Cerebellar nuclear complex (tissue), 1 donor: Measurements from ENCODE around the gene AP4S1.
"Not testable (repeated sequence)": the region's sequence is repeated elsewhere in the genome, so short reads cannot be mapped to it uniquely, and the experiment has no call there.

ENCODE experiments used
- DNase-seq, 2 experiments: peaks; one replicate each; lab custom pipeline; 2025; lab: John Stamatoyannopoulos, UW

The AP4S1 gene

DNA sequence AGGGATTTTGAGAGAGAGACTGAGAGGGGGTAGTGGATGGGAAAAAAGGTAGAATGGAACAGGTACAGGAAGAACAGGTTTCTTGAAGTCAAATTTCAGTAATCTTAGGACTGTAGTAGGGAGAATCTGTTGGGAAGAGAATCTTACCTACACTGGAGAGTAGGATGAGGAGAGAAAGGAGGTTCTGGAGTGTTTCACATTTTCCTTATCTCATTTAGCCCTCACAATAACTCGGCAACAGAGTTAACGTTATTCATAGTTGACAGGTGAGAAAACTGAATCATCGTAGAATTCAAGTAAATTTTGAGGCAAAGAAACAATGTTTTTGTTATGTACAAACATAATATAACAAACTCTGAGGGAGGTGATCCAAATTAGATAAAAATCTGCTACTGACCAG lies 17.9 kb downstream of the AP4S1 start:
- DNase-seq, result no peak

DNA sequence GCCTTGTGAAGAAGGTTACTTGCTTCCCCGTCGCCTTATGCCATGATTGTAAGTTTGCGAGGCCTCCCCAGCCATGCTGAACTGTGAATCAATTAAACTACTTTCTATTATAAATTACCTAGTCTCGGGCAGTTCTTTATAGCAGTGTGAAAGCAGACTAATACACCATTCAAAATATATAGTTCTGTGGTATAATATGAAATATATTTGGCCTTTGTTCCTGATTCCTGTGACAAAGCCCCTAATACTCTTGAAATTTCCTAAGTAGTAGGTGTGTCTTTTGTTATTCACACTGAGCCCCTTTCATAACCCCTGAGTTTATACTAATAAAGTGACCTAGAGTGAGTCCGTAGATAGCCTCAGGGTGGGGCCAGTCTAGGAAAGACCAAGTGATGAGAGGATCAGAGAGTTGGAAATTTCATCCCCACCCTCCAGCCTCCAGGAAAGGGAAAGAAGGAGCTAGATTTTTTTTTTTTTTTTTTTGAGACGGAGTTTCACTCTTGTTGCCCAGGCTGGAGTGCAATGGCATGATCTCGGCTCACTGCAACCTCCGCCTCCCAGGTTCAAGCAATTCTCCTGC lies 20.1 kb downstream of the AP4S1 start:
- no peak for DNase-seq

DNA sequence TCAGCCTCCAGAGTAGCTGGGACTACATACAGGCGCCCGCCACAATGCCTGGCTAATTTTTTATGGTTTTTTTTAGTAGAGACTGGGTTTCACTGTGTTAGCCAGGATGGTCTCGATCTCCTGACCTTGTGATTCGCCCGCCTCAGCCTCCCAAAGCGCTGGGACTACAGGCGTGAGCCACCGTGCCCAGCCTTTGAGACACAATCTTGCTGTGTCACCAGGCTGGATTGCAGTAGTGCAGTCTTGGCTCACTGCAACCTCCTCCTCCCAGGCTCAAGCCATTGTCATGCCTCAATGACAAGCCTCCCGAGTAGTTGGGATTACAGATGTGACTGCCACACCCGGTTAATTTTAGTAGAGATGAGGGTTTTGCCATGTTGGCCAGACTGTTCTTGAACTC lies 22.1 kb downstream of the AP4S1 start:
- no peak for DNase-seq

DNA sequence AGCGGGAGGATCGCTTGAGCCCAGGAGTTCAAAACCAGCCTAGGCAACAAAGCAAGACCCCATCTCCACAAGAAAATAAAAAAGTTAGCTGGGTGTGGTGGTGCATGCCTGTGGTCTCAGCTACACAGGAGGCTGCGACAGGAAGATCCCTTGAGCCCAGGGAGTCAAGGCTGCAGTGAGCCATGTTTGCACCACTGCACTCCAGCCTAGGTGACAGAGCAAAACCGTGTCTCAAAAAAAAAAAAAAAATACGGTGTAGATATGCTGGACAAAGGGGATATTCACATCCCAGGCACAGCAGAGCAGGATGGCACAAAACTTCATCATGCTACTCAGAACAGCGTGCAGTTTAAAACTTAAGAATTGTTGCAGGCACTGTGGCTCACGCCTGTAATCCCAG lies 25.6 kb downstream of the AP4S1 start:
- DNase-seq, result no peak

DNA sequence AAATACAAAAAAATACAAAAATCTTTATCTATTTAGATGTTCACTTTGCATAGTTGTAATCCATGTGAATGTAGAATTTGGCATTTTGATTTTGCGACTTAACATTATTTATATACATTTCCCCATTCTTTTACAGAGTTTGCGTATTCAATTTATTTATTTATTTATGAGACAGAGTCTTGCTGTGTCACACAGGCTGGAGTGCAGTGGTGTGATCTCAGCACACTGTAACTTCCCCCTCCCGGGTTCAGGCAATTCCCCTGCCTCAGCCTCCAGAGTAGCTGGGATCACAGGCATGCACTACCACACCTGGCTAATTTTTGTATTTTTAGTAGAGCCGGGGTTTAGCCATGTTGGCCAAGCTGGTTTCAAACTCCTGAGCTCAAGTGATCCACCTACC lies 26.1 kb downstream of the AP4S1 start:
- no peak for DNase-seq

DNA sequence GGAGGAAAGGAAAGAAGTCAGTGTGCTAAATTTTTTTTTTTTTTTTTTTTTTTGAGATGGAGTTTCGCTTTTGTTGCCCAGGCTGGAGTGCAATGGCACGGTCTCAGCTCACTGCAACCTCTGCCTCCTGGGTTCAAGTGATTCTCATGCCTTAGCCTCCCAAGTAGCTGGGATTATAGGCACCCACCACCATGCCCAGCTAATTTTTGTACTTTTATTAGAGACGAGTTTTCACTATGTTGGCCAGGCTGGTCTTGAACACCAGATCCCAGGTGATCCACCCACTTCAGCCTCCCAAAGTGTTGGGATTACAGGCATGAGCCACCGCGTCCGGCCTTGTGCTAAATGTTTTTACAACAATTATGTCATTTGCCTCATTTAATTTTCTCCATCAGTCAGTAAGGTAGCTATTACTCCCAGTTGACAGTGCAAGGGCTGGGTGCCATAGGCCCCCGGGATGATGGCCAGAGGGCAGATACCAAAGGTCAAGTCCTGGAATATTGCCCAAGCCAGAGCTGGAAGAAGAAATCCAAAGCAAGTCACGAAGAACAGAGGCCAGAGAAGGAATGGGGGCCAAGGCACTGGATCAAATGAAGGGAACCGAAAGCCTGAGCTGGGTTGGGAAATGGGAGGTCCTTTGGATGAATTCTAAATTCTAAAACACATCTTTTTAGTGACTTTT lies 27.6 kb downstream of the AP4S1 start:
- not testable (repeated sequence) for DNase-seq

DNA sequence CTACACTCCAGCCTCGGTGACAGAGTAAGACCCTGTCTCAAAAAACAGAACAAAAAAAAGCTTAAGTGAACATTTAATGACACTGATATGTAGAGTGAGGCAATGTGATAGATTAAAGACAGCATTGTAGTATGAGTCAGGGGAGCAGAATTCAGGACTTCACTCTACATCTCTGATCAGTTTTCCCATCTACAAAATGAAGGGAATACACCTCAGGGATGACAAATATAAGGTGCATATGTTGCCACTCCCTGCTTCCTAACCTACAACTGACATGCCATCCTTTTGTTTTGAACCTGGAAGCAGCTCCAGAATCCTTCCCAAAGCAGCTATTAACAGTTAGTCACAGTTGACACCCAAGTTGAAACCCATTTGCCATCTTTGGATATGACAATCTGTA lies 31.6 kb downstream of the AP4S1 start:
- DNase-seq, result no peak

DNA sequence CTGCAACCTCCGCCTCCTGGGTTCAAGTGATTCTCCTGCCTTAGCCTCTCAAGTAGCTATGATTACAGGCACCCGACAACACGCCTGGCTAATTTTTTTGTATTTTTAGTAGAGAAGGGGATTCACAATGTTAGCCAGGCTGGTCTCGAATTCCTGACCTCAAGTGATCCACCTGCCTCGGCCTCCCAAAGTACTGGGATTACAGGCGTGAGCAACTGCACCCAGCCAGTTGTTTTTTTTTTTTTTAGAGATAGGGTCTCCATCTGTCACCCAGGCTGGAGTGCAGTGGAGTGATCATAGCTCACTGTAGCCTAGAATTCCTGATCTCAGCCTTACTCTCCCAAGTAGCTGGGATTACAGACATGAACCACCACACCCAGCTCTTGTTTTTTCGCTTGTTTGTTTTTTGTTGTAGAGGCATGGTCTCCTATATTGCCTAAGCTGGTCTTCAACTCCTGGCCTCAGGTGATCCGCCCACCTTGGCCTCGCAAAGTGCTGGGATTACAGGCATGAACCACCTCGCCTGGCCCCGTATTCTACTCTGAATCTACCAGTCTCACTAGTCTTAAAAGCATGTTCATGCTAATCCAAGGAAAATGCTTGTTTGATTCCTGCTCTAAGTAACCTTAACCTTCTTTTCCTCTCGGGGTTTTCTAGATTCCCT lies 32.4 kb downstream of the AP4S1 start:
- DNase-seq, result no peak

DNA sequence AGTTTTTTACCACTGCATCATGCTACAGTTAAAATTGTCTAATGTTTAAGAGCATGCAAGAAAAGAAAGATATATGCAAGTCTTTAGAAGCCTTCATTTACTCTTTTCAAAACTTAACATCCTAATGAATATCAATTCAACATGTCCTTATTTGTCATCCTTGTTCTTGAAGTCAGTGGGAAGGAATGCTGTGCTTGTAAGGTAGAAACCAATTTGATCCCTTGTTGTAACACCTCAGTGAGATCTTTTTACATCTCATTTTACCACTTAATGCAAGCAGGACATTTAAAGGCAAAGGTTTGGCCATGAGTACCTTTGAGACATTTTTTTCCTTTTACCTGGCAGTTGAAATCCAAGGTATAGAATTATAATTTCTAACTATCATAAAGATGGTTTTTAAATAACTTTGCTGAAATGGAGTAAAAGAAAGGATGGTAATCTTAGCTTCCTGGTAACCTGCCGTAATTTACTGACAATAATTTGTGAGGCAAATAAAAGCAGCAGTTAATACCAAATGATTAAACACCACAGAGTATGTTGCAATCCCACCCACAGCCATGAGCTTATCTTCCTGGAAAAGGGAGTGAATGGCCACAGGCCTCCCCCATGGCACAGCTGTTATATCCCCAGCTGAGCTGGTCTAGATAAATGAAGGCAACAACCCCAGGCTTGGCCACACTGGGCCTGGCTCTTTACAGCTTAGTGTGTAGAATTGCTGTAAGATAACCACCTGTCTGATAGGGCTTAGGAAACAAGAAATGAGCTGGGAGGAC lies 33.9 kb downstream of the AP4S1 start:
- DNase-seq, result no peak

DNA sequence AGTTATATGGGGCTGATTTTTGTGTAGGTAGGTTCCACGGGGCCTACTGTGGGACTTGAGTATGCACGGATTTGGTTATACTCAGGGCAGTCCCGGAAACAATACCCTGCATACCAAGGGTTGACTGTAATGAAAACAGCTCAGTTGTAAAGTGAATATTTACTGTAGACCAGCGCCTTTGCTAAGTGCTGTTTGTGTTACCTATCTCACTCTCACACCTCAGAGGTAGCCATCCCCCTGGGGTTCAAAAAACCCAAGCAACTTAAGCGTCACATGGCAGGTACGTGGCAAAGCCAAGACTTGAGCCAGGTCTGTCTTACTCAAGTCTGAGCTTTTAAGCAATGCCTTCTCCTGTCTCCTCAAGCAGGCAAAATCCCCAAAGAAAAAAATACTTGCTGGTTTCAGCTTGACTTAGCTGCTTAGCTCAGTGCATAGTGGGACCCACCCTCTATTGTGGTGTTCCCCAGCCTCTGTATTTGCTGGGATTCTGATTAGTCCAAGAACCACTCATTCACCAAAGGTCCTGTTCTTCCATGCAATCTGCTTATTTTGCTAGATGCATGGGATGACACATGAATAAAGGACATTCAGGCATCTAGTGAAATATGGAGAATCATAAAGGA lies 34.9 kb downstream of the AP4S1 start:
- DNase-seq, result no peak

DNA sequence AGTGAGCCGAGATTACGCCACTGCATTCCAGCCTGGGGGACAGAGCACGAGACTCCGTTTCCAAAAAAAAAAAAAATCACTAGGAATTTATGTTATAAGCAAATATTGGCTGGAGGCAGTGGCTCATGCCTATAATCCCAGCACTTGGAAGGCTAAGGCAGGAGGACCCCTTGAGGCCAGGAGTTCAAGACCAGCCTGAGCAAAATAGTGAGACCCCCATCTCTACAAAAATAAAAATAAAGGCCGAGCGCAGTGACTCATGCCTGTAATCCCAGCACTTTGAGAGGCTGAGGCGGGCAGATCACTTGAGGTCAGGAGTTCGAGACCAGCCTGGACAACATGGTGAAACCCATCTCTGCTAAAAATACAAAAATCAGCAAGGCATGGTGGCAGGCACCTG lies 37.5 kb downstream of the AP4S1 start:
- DNase-seq, result not testable (repeated sequence)

DNA sequence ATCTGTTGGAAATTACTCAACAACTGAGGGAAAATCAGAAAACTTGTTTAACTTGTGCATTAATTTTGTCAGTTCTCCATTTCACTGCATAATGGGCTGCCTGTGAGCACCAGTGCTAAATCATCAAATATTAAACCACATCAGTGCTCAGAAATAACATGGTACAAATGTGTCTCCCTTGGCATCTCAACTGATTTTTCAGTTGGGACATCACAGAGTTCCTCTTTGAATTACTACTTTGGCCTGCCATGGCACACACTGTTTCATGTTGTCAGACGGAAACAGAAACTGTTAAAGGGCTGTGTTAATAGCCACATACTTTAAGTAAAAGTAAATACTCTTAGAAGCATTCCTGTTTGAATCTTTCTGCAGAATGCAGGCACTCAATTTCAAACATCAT lies 42.8 kb downstream of the AP4S1 start:
- DNase-seq, result no peak

DNA sequence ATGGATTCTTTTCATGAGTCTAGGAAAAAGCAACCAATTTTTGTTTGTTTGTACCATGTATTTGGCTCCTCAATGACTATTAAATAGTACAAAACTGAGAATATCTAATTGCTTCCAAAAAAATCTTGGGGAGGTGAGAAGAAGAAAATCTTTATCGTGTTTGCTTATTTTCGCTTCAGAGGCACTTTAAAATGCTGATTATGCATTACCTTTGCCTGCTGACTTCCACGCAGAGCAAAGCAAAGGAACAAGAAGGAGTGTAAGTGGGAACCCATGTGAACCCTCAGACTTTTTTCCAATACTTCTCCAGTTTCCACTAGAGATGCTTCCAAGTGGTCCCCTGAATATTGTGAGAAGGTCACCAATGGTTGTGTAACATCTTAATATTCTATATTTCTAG lies 43.9 kb downstream of the AP4S1 start:
- no peak for DNase-seq

DNA sequence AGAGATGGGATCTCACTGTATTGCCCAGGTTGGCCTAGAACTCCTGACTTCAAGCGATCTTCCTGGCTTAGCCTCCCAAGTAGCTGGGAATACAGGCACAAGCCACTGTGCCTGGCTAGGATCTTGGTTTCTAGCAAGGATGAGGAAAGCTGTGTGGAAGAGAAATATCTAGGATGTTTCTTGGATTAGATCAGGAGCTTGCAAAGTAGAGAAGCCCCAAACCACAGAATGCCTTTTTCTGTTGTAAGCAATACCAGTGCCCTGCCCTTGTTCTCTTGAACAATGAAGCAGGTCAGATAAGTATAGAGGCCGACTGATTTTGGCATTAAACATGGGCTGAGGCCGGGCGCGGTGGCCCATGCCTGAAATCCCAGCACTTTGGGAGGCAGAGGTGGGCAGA lies 45.0 kb downstream of the AP4S1 start:
- no peak for DNase-seq

DNA sequence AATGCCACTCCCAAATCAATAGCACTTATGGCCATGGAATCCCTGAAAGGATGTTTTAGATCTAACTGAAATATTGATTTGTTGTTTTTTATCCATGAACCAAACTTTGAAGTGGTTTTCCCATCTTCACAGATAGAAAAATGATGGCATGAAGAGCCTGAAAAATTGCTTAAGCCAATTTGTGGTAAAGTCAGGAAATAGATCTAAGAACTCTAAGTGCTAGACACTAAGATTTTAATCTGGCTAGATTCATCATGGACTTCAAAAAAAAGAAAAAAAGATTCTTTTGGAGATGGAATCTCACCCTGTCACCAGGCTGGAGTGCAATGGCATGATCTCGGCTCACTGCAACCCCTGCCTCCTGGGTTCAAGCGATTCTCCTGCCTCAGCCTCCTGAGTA lies 45.7 kb downstream of the AP4S1 start:
- DNase-seq, result no peak

DNA sequence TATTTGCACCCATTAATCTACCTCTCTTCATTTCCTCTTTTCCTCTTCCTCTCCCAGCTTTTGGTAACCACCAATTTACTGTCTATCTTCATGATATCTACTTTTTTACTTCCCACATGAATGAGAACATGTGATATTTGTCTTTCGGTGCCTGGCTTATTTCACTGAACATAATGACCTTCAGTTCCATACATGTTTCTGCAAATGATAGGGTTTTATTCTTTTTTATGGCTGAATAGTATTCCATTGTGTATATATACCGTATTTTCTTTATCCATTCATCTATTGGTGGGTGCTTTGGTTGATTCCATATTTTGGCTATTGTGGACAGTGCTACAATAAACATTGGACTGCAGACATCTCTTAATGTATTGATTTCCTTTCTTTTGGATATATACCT lies 49.7 kb downstream of the AP4S1 start:
- no peak for DNase-seq

DNA sequence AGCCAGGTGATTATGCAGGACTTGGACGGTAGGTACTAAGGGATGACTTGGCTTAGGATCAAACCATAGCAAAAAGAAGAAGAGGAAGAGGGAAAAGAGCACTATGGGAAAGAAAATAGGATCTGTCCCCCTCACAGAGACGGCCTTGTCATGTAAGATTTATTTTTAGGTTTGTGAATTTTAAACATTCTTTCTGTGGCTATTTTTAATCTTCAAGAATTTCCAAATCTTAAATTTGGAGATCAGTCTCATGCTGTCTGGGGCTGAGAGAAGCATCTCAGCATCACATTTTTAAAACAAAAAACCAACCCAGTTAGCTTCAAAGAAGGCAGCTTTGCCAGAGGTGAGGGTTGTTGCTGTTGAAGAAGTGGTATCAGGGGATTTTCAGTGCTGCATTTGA lies 53.3 kb downstream of the AP4S1 start:
- no peak for DNase-seq

DNA sequence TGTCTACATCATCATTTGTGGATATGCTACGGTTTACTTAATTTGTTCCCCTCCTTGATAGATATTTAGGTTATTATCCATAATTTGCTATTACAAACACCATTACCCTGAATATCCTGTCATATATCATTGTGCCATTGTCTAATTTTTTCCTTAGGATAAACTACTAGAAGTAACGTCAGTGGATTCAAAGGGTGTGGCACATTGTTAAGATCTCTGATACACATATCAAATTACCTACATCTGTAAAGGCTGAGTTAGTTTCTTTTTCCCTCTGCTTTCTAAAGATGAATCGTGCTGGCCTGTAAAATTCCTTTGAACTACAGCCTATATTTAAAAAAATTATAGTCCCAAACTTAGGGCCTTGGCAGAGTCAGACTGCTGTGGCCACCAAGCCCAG lies 54.6 kb downstream of the AP4S1 start:
- no peak for DNase-seq

DNA sequence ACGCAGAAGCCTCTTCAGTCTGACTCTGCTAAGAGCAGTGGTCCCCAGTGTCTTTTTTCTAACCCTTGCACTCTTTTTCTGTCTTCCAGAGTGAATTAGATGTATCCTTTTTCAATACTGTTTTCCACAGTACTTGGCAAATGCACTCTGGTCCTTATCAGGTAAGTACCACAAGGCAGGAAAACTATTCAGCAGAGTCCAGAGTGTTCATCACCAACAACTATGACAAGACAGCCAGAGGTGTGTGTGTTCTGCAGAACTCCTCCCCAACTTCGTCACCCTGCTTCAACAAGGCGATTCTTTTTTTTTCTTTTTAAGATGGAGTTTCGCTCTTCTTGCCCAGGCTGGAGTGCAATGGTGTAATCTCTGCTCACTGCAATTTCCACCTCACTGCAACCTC lies 55.0 kb downstream of the AP4S1 start:
- no peak for DNase-seq

DNA sequence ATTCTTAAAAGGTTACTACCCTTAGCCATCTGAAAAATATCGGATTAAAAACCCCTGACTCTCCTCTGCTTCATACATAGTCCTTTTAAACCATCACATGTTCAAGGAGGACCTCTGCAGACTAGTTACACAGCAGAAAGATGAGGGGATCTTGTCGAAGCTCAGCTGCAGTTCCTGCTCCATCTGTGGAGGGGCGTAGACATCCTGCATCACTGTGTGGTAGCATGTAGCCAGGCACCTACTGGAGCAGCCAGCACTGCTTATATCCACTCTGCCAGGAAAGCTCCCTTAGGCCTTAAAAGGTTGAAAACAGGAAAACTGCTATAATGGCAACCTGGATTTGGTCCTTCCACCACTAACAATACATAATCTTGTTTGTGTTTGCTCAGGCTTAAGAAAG lies 58.3 kb downstream of the AP4S1 start:
- no peak for DNase-seq

DNA sequence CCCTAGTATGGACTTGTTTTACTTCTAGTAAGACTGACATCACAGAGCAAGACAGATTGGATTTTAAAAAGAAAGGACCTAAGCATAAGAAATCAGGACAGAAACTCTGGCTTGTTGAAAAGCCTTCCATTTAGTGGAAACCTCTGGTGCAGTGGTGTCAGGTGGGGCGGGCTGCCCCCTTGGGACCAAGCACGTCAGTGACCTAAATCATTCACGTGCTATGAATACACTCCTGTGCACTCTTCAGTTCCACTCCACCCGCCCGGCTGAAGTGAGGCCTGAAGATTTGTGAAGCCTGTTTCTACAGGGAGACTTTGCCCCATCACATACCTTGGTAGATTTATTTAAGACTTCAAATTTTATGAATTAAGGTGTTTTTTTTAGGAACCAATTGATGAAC lies 58.9 kb downstream of the AP4S1 start:
- no peak for DNase-seq

DNA sequence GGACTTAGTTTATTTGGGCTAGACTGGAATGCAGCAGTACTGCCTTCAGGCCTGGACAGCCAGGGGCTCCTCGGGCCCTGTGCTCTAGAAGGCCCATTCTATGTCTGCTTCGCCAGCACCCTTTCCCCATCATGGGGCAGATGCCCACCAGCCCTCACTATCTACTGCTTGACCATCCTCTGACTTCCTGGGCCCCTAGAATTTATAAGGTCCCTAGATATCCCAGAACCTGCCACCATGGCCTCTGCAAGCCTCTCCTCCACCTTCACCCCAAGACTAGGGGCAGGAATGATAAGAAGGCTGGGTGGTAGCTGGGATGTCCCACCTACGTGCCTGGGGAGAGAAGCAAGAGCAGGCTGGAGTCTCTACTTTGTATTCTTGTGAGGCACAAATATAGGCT lies 59.6 kb downstream of the AP4S1 start:
- DNase-seq, result no peak

DNA sequence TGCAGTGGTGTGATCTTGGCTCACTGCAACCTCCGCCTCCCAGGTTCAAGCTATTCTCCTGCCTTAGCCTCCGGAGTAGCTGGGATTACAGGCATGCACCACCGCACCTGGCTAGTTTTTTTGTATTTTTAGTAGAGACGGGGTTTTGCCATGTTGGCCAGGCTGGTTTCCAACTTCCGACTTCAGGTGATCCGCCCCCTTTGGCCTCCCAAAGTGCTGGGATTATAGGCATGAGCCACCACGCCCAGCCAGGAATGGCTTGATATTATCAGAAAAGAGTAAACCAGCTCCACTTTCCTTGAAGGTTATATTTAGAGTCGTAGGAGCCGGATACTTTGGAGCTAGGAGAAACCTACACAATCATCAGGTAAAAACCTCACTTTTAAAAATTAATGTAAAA lies 61.0 kb downstream of the AP4S1 start:
- DNase-seq, result not testable (repeated sequence)
